Activated effector memory CD4-positive, alpha-beta T cell treated with Interleukin-2 at 50 U/mL for 16 hours (primary cell): ENCODE measurements around the gene COG1.

Source experiments
- DNase-seq: peaks from one replicate; pipeline ENCODE4 v3.0.0-alpha.2; 2020

The COG1 gene

GRCh38 chr17:73170324-73170723, 22.5 kb upstream of the COG1 start:
- no peak for DNase-seq

- no peak for DNase-seq
Observed at GRCh38 chr17:73172252-73172651, 20.6 kb upstream of the COG1 start.

GRCh38 chr17:73174126-73174525, 18.7 kb upstream of the COG1 start:
- DNase-seq = no peak

- no peak for DNase-seq
Observed at GRCh38 chr17:73175962-73176565, 16.8 kb upstream of the COG1 start.

GRCh38 chr17:73179387-73179786, 13.5 kb upstream of the COG1 start:
- no peak for DNase-seq

GRCh38 chr17:73179878-73180277, 13.0 kb upstream of the COG1 start:
- DNase-seq = no peak

- DNase-seq = no peak
Observed at GRCh38 chr17:73182616-73183310, 10.1 kb upstream of the COG1 start.

GRCh38 chr17:73184136-73184993, 8.5 kb upstream of the COG1 start:
- DNase-seq = no peak

GRCh38 chr17:73186283-73187050, 6.4 kb upstream of the COG1 start:
- no peak for DNase-seq

- no peak for DNase-seq
Observed at GRCh38 chr17:73187203-73187769, 5.6 kb upstream of the COG1 start.

- DNase-seq = no peak
Observed at GRCh38 chr17:73188011-73188410, 4.8 kb upstream of the COG1 start.

- DNase-seq = no peak
Observed at GRCh38 chr17:73189417-73190099, 3.3 kb upstream of the COG1 start.

GRCh38 chr17:73191443-73192205, 1.2 kb upstream of the COG1 start:
- peak; percentile 54 for DNase-seq

GRCh38 chr17:73192206-73192893, 505 bp upstream of the COG1 start:
- DNase-seq = peak; percentile 62

- DNase-seq = no peak
Observed at GRCh38 chr17:73194514-73195222, 1.8 kb downstream of the COG1 start.

GRCh38 chr17:73196500-73196899, 3.6 kb downstream of the COG1 start:
- DNase-seq = no peak

GRCh38 chr17:73197161-73197560, 4.3 kb downstream of the COG1 start:
- DNase-seq = no peak

- DNase-seq = no peak
Observed at GRCh38 chr17:73198201-73198929, 5.5 kb downstream of the COG1 start.

- DNase-seq = no peak
Observed at GRCh38 chr17:73198930-73199260, 6.0 kb downstream of the COG1 start.
